ENCODE measurements around the gene AGAP1.

Gene AGAP1

GRCh38 chr2:235575904-235576303 is 82.1 kb downstream of the AGAP1 start:
- no peaks in the 10 kb centered on the region for H3K36me3 ChIP-seq (ENCODE audit: control insufficient read depth, insufficient read depth, low read length)
- H3K4me3 ChIP-seq (ENCODE audit: low read length) = no peak overlapping the region
- no peaks in the 10 kb centered on the region for H3K27me3 ChIP-seq (ENCODE audit: control insufficient read depth, insufficient read depth, low read length)
- no peak for DNase-seq (ENCODE audit: low read depth, low spot score)
- H3K4me1 ChIP-seq (ENCODE audit: control insufficient read depth, insufficient read depth, low read length) = peaks cover 11% of the 10 kb centered on the region; the same call in 1 of the 2 replicates
- no peak overlapping the region for H3K27ac ChIP-seq (ENCODE audit: low read length)
- no peaks in the 10 kb centered on the region for H3K9me3 ChIP-seq (ENCODE audit: control insufficient read depth, insufficient read depth, low read length)
- WGBS (ENCODE audit: insufficient coverage, insufficient read length) = no CpG with 5 or more reads among the region's 8 CpGs

DNA sequence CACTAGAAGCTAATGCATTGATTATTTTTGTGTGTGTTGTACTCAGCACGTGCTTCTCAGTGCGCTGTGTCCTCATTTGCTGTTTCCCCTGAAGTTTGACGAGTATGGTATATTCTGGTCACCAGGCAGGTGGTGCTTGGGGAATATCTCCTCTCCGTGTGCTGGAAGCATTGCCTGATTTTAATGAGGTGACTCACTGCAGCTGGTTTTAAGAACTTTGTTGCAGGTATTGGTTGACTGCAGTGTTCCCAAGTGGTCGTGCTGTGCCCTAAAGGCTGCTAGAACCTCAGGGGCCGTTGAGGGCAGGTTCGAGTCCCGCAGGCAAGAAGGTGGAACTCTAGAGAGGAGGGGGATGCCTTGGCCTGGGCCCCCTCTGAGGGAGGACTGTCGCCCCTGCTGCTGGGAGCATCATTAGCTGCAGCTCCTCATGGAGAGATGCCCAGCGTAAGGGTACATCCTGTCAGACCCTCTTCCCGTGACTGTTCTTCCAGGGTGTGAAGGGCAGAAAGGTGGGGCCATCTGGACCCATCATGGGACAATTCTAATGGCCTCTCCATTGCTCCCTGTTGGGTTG is 82.6 kb downstream of the AGAP1 start:
- DNase-seq (ENCODE audit: low read depth, low spot score) = no peak
- no peaks in the 10 kb centered on the region for H3K27me3 ChIP-seq (ENCODE audit: control insufficient read depth, insufficient read depth, low read length)
- WGBS (ENCODE audit: insufficient coverage, insufficient read length) = no CpG with 5 or more reads among the region's 11 CpGs
- peaks cover 11% of the 10 kb centered on the region; the same call in 1 of the 2 replicates for H3K4me1 ChIP-seq (ENCODE audit: control insufficient read depth, insufficient read depth, low read length)
- no peak overlapping the region for H3K4me3 ChIP-seq (ENCODE audit: low read length)
- no peak overlapping the region for H3K27ac ChIP-seq (ENCODE audit: low read length)
- no peaks in the 10 kb centered on the region for H3K9me3 ChIP-seq (ENCODE audit: control insufficient read depth, insufficient read depth, low read length)
- H3K36me3 ChIP-seq (ENCODE audit: control insufficient read depth, insufficient read depth, low read length) = no peaks in the 10 kb centered on the region

DNA sequence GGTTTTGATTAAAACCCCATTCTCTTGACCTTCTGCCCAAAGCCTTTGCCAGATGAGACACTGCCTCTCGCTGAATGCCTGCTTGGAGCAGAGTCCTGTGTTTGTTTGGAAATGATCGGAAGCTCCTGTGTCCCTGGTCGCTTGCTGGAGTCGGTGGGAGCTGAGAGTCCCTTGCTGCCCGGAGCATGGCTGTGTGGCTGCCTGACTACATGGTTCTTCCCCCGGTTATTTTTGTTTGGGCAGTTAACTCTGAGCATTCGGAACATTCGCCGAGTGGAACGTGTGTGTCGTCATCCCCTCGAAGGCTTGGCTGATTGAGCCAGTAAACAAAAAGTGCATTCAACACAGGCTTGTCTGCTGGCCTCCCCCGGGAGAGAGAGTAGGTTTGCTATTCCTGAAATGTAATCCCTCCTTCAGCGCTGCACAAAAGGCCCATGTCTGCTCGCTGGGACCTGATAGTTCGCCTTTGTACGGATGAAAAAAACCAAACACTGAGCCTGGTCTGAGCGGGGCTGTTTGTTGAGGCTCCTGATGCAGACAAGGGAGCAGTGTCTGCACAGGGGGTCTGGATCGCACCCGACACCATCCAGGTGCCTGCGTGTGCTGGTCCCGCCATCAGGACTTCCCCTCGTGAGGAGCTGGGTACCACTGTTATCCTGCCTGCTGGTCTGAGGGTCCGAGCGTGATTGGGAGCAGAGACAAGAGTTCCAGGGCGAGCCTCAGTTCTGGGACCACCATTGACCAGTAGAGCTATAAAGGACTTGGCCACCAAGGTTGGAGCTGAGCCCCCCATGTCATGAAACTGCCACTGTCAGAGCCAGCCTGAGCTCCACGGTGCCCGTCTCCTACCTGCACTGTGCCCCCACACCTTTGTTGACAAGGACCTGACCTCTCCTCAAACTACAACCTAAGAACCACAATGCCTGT is 83.8 kb downstream of the AGAP1 start:
- no CpG with 5 or more reads among the region's 28 CpGs for WGBS (ENCODE audit: insufficient coverage, insufficient read length)
- H3K4me3 ChIP-seq (ENCODE audit: low read length) = no peak overlapping the region
- no peaks in the 10 kb centered on the region for H3K9me3 ChIP-seq (ENCODE audit: control insufficient read depth, insufficient read depth, low read length)
- H3K4me1 ChIP-seq (ENCODE audit: control insufficient read depth, insufficient read depth, low read length) = peaks cover 6% of the 10 kb centered on the region; the same call in 1 of the 2 replicates
- H3K27me3 ChIP-seq (ENCODE audit: control insufficient read depth, insufficient read depth, low read length) = no peaks in the 10 kb centered on the region
- H3K36me3 ChIP-seq (ENCODE audit: control insufficient read depth, insufficient read depth, low read length) = no peaks in the 10 kb centered on the region
- no peak overlapping the region for H3K27ac ChIP-seq (ENCODE audit: low read length)
- no peak for DNase-seq (ENCODE audit: low read depth, low spot score)

DNA sequence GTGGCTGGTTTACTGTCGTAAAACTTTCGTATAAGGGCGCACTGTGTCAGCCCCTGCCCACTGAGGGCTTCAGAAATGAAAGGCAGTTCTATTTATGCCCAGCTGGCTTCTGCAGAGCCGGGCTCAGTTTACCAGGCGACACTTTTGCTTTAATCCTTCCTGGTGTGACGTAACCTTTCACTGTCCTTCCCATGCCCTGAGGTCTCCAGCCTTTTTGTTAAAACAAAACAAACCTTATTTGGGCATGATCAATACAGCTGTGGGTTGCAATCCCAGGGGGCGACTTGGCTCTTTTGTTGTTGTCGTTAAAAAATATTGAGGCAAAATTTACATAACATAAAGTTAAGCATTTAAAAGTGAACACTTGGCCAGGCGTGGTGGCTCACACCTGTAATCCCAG is 85.3 kb downstream of the AGAP1 start:
- H3K4me3 ChIP-seq (ENCODE audit: low read length) = no peak overlapping the region
- no peaks in the 10 kb centered on the region for H3K9me3 ChIP-seq (ENCODE audit: control insufficient read depth, insufficient read depth, low read length)
- no peaks in the 10 kb centered on the region for H3K36me3 ChIP-seq (ENCODE audit: control insufficient read depth, insufficient read depth, low read length)
- DNase-seq (ENCODE audit: low read depth, low spot score) = no peak
- peaks cover 4% of the 10 kb centered on the region; the same call in 1 of the 2 replicates for H3K4me1 ChIP-seq (ENCODE audit: control insufficient read depth, insufficient read depth, low read length)
- no peaks in the 10 kb centered on the region for H3K27me3 ChIP-seq (ENCODE audit: control insufficient read depth, insufficient read depth, low read length)
- no CpG with 5 or more reads among the region's 9 CpGs for WGBS (ENCODE audit: insufficient coverage, insufficient read length)
- no peak overlapping the region for H3K27ac ChIP-seq (ENCODE audit: low read length)

DNA sequence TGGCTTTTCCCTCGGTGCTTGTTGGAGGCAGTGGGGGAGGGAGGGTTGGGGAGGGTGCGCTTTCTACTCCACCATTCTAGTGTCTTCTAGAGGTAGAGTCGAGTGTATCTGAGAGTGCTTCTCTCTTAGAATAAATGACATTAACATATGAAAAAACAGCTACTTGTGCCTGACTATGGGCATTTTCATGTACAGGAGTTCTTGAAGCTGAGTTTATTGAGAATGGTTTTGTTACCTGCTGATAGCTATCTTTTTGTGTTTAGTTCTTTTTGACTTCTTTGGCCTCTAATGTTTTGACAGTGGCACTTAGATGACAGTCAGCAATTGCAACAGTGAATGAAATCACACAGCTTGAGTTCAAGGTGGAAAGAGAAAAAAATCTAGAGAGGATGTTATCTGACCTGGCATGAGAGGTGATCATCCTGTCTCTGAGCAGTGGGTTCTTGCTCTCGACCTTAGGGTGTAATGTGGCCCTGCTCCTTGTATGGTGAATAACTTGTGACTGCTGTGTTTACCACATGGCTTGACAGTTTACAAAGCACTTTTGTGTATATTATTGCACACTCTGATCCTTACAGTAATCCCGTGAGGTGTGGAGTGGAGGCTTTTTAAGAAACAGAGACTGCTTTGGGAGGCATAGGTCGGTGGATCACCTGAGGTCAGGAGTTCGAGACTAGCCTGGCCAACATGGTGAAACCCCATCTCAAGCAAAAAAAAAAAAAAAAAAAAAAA is 86.7 kb downstream of the AGAP1 start:
- Histone ChIP-seq H3K36me3 (ENCODE audit: control insufficient read depth, insufficient read depth, low read length) (no peaks in the 10 kb centered on the region), H3K4me1 (ENCODE audit: control insufficient read depth, insufficient read depth, low read length) (peaks cover 6% of the 10 kb centered on the region; the same call in 1 of the 2 replicates), H3K4me3 (ENCODE audit: low read length) (no peak overlapping the region), H3K27me3 (ENCODE audit: control insufficient read depth, insufficient read depth, low read length) (no peaks in the 10 kb centered on the region), H3K27ac (ENCODE audit: low read length) (no peak overlapping the region), H3K9me3 (ENCODE audit: control insufficient read depth, insufficient read depth, low read length) (no peaks in the 10 kb centered on the region)
- WGBS (ENCODE audit: insufficient coverage, insufficient read length) = no CpG with 5 or more reads among the region's 7 CpGs
- no peak for DNase-seq (ENCODE audit: low read depth, low spot score)

- WGBS (ENCODE audit: insufficient coverage, insufficient read length) = no CpG with 5 or more reads among the region's 9 CpGs
- no peak overlapping the region for H3K27ac ChIP-seq (ENCODE audit: low read length)
- H3K36me3 ChIP-seq (ENCODE audit: control insufficient read depth, insufficient read depth, low read length) = no peaks in the 10 kb centered on the region
- H3K27me3 ChIP-seq (ENCODE audit: control insufficient read depth, insufficient read depth, low read length) = no peaks in the 10 kb centered on the region
- no peak overlapping the region for H3K4me3 ChIP-seq (ENCODE audit: low read length)
- H3K9me3 ChIP-seq (ENCODE audit: control insufficient read depth, insufficient read depth, low read length) = no peaks in the 10 kb centered on the region
- peaks cover 8% of the 10 kb centered on the region for H3K4me1 ChIP-seq (ENCODE audit: control insufficient read depth, insufficient read depth, low read length)
- no peak for DNase-seq (ENCODE audit: low read depth, low spot score)
Observed at GRCh38 chr2:235582081-235582686, 88.3 kb downstream of the AGAP1 start.

GRCh38 chr2:235582729-235583128 is 88.9 kb downstream of the AGAP1 start:
- Histone ChIP-seq H3K27me3 (ENCODE audit: control insufficient read depth, insufficient read depth, low read length) (no peaks in the 10 kb centered on the region), H3K27ac (ENCODE audit: low read length) (no peak overlapping the region), H3K4me3 (ENCODE audit: low read length) (no peak overlapping the region), H3K9me3 (ENCODE audit: control insufficient read depth, insufficient read depth, low read length) (no peaks in the 10 kb centered on the region), H3K36me3 (ENCODE audit: control insufficient read depth, insufficient read depth, low read length) (no peaks in the 10 kb centered on the region), H3K4me1 (ENCODE audit: control insufficient read depth, insufficient read depth, low read length) (peaks cover 5% of the 10 kb centered on the region)
- no CpG with 5 or more reads among the region's 7 CpGs for WGBS (ENCODE audit: insufficient coverage, insufficient read length)
- no peak for DNase-seq (ENCODE audit: low read depth, low spot score)

GRCh38 chr2:235583144-235583543 is 89.3 kb downstream of the AGAP1 start:
- no peak overlapping the region for H3K27ac ChIP-seq (ENCODE audit: low read length)
- no peaks in the 10 kb centered on the region for H3K36me3 ChIP-seq (ENCODE audit: control insufficient read depth, insufficient read depth, low read length)
- no peak for DNase-seq (ENCODE audit: low read depth, low spot score)
- H3K9me3 ChIP-seq (ENCODE audit: control insufficient read depth, insufficient read depth, low read length) = no peaks in the 10 kb centered on the region
- H3K27me3 ChIP-seq (ENCODE audit: control insufficient read depth, insufficient read depth, low read length) = no peaks in the 10 kb centered on the region
- no CpG with 5 or more reads among the region's 6 CpGs for WGBS (ENCODE audit: insufficient coverage, insufficient read length)
- H3K4me3 ChIP-seq (ENCODE audit: low read length) = no peak overlapping the region
- peaks cover 5% of the 10 kb centered on the region for H3K4me1 ChIP-seq (ENCODE audit: control insufficient read depth, insufficient read depth, low read length)

DNA sequence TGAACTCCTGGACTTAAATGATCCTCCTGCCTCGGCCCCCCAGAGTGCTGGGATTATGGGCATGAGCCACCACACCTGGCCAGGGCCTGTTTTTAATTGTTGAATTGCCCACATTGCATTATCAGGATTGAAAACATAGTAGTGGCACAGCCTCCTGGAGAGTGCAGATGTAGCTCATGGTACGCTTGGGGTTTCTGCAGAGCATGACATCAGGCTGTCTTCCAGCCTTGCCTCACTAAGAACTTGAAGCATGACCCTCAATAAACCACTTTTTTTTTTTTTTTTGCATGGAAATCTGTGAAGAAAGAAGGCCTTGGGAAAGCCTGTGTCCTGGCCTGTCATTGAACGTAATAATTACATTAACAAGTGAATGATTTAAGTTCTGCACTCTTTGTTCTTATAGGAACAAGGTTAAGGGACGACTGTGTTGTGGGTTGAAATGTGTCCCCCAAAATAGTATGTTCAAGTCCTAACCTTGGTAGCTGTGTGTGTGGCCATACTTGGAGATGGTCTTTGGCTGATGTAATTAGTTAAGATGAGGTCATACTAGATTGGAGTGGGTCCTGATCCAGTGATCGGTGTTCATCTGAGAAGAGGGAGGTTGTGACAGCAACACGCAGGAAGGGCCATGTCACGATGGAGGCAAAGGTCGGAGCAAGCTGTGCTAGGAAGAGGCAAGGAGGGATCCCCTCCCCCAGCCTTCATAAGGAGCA is 90.2 kb downstream of the AGAP1 start:
- H3K4me3 ChIP-seq (ENCODE audit: low read length) = no peak overlapping the region
- H3K27me3 ChIP-seq (ENCODE audit: control insufficient read depth, insufficient read depth, low read length) = no peaks in the 10 kb centered on the region
- H3K9me3 ChIP-seq (ENCODE audit: control insufficient read depth, insufficient read depth, low read length) = no peaks in the 10 kb centered on the region
- H3K36me3 ChIP-seq (ENCODE audit: control insufficient read depth, insufficient read depth, low read length) = no peaks in the 10 kb centered on the region
- DNase-seq (ENCODE audit: low read depth, low spot score) = no peak
- no peak overlapping the region for H3K27ac ChIP-seq (ENCODE audit: low read length)
- H3K4me1 ChIP-seq (ENCODE audit: control insufficient read depth, insufficient read depth, low read length) = peaks cover 5% of the 10 kb centered on the region
- no CpG with 5 or more reads among the region's 8 CpGs for WGBS (ENCODE audit: insufficient coverage, insufficient read length)

DNA sequence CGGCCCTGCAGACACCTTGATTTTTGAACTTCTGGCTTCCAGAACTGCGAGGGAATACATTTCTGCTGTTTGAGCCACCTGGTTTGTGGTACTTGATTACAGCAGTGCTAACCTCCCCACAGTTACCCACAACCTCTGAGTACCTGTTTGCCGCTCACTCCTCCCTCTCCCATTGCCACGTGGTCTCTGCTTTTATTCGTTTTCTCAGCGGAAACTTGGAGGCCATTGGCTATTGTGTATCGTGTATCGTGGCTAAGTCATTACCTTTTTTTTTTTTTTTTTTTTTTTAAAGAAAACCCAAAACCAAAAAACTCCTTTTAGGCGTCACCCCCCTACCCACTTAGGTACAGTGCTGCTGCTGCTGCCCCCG is 90.8 kb downstream of the AGAP1 start:
- DNase-seq (ENCODE audit: low read depth, low spot score) = no peak
- Histone ChIP-seq H3K36me3 (ENCODE audit: control insufficient read depth, insufficient read depth, low read length) (no peaks in the 10 kb centered on the region), H3K27me3 (ENCODE audit: control insufficient read depth, insufficient read depth, low read length) (no peaks in the 10 kb centered on the region), H3K4me1 (ENCODE audit: control insufficient read depth, insufficient read depth, low read length) (peaks cover 5% of the 10 kb centered on the region), H3K9me3 (ENCODE audit: control insufficient read depth, insufficient read depth, low read length) (no peaks in the 10 kb centered on the region), H3K27ac (ENCODE audit: low read length) (no peak overlapping the region), H3K4me3 (ENCODE audit: low read length) (no peak overlapping the region)
- WGBS (ENCODE audit: insufficient coverage, insufficient read length) = no CpG with 5 or more reads among the region's 10 CpGs

All from iPS DF 6.9 (cell line).